ENCODE data around the gene ZC3H11A. TPM values are rescaled to one million over a fixed set of nuclear protein-coding genes. Genes with fewer than 3 reads are reported as not detected.
"Not testable (repeated sequence)": the region's sequence is repeated elsewhere in the genome, so short reads cannot be mapped to it uniquely, and the experiment has no call there.

Gene ZC3H11A
- total RNA-seq, 4 donors from 2014 or later: 82.5 to 113 (median 95.9) TPM

GRCh38 chr1:203760506-203760905, 34.9 kb upstream of the ZC3H11A start:
- TF ChIP-seq EP300 (IDR thresholded peaks at IDR 0.05) (no peak), CTCF (IDR thresholded peaks at IDR 0.05) (no peak), POLR2A (IDR thresholded peaks at IDR 0.05) (no peak)
- H3K9me3 ChIP-seq: no peaks in the 10 kb centered on the region
- no peak overlapping the region for H3K27ac ChIP-seq
- WGBS, 2 donors: 90 to 94% methylated on average over 3 of the region's 3 CpGs
- no peaks in the 10 kb centered on the region for H3K27me3 ChIP-seq
- no peaks in the 10 kb centered on the region for H3K4me1 ChIP-seq
- DNase-seq (ENCODE audit: low spot score in 2 of 2): no peak
- H3K36me3 ChIP-seq: no peaks in the 10 kb centered on the region
- H3K4me3 ChIP-seq: no peak overlapping the region

GRCh38 chr1:203761958-203762357, 33.5 kb upstream of the ZC3H11A start:
- 83 to 85% methylated on average over 7 of the region's 7 CpGs for WGBS, 2 donors
- not testable (repeated sequence) for H3K4me3 ChIP-seq; H3K27ac ChIP-seq; H3K9me3 ChIP-seq; H3K36me3 ChIP-seq; H3K27me3 ChIP-seq; H3K4me1 ChIP-seq; DNase-seq (ENCODE audit: low spot score in 2 of 2)

GRCh38 chr1:203763505-203763904, 31.9 kb upstream of the ZC3H11A start:
- DNase-seq (ENCODE audit: low spot score in 2 of 2): no peak
- Histone ChIP-seq H3K4me3 (no peak overlapping the region), H3K27me3 (no peaks in the 10 kb centered on the region), H3K9me3 (no peaks in the 10 kb centered on the region), H3K36me3 (no peaks in the 10 kb centered on the region), H3K4me1 (no peaks in the 10 kb centered on the region), H3K27ac (peak overlapping the region in 1 of 4 donors; percentile 75)
- TF ChIP-seq POLR2A (IDR thresholded peaks at IDR 0.05) (no peak), CTCF (IDR thresholded peaks at IDR 0.05) (no peak), EP300 (IDR thresholded peaks at IDR 0.05) (no peak)
- WGBS, 2 donors: 95 to 96% methylated on average over 1 of the region's 1 CpG

GRCh38 chr1:203764105-203765028, 31.1 kb upstream of the ZC3H11A start:
- 68 to 78% methylated on average over 3 of the region's 3 CpGs for WGBS, 2 donors

More at GRCh38 chr1:203764105-203765028, 31.1 kb upstream of the ZC3H11A start:
- Histone ChIP-seq H3K9me3 (no peaks in the 10 kb centered on the region), H3K27me3 (no peaks in the 10 kb centered on the region), H3K27ac (peak overlapping the region in 1 of 4 donors; percentile 75), H3K4me3 (no peak overlapping the region), H3K4me1 (peaks cover 0 to 1% (median 0%) of the 10 kb centered on the region in 4 donors), H3K36me3 (no peaks in the 10 kb centered on the region)
- DNase-seq (ENCODE audit: low spot score in 2 of 2): no peak
- TF ChIP-seq CTCF (IDR thresholded peaks at IDR 0.05) (no peak), POLR2A (IDR thresholded peaks at IDR 0.05) (no peak), EP300 (IDR thresholded peaks at IDR 0.05) (no peak)
